ENCODE measurements around the gene GSK3B.

GRCh38 chr3:120047686-120048085 is 46.6 kb downstream of the GSK3B start:
- TF ChIP-seq IRF5 (IDR thresholded peaks at IDR 0.05; ENCODE audit: borderline replicate concordance) (no peak), USF1 (IDR thresholded peaks at IDR 0.05; ENCODE audit: borderline replicate concordance, extremely low read length, insufficient read depth, low read depth, low read length) (no peak), ZBTB40 (IDR thresholded peaks at IDR 0.05; ENCODE audit: borderline replicate concordance) (no peak), CTCF (IDR thresholded peaks at IDR 0.05 in 2 of 3, conservative IDR thresholded peaks at IDR 0.05 in 1 of 3; ENCODE audit: control insufficient read depth in 2 of 3, extremely low read depth in 1 of 3, insufficient read depth in 1 of 3, low read depth in 3 of 3, low read length in 3 of 3) (no peak)
